Stimulated activated CD8-positive, alpha-beta memory T cell treated with anti-CD3 and anti-CD28 coated beads, Interleukin-7, amount 100 ng/mL, for 4 hours (primary cell): ENCODE results near the gene FLYWCH1.
A peak's percentile ranks its signal among the peaks of the same experiment; 100 is the strongest.

Experiments
- DNase-seq, 2 donors: peaks; one replicate each; pipeline ENCODE4 v3.0.0-alpha.2; 2020; ENCODE audit warnings: low read depth in 2 of 2

FLYWCH1 gene

GRCh38 chr16:2898831-2899563 lies 12.7 kb upstream of the FLYWCH1 start:
- DNase-seq: no peak

- DNase-seq: no peak
Measured at GRCh38 chr16:2899564-2900072, 12.1 kb upstream of the FLYWCH1 start.

GRCh38 chr16:2900526-2901075 lies 11.1 kb upstream of the FLYWCH1 start:
- DNase-seq: no peak

- no peak for DNase-seq
Measured at GRCh38 chr16:2902337-2903130, 9.2 kb upstream of the FLYWCH1 start.

GRCh38 chr16:2904100-2904921 lies 7.4 kb upstream of the FLYWCH1 start:
- peak; percentile 46 to 68 for DNase-seq

- DNase-seq: no peak
Measured at GRCh38 chr16:2904922-2905240, 6.8 kb upstream of the FLYWCH1 start.

GRCh38 chr16:2905241-2905987 lies 6.3 kb upstream of the FLYWCH1 start:
- DNase-seq: peak; percentile 77 to 78

GRCh38 chr16:2905988-2906387 lies 5.7 kb upstream of the FLYWCH1 start:
- DNase-seq: no peak

- peak in 1 of 2 donors; percentile 24 for DNase-seq
Measured at GRCh38 chr16:2907084-2907753, 4.5 kb upstream of the FLYWCH1 start.

- DNase-seq: no peak
Measured at GRCh38 chr16:2910441-2910969, 1.2 kb upstream of the FLYWCH1 start.

GRCh38 chr16:2912330-2913199 lies 834 bp downstream of the FLYWCH1 start:
- DNase-seq: no peak

- DNase-seq: no peak
Measured at GRCh38 chr16:2913603-2914002, 1.9 kb downstream of the FLYWCH1 start.

- DNase-seq: no peak
Measured at GRCh38 chr16:2914233-2914632, 2.5 kb downstream of the FLYWCH1 start.

- no peak for DNase-seq
Measured at GRCh38 chr16:2915196-2915929, 3.6 kb downstream of the FLYWCH1 start.

- peak in 1 of 2 donors; percentile 32 for DNase-seq
Measured at GRCh38 chr16:2919511-2920255, 8.0 kb downstream of the FLYWCH1 start.

- DNase-seq: no peak
Measured at GRCh38 chr16:2923481-2923880, 11.8 kb downstream of the FLYWCH1 start.

GRCh38 chr16:2924901-2925755 lies 13.4 kb downstream of the FLYWCH1 start:
- DNase-seq: no peak
